GM23338 (cell line): ENCODE measurements around the gene HRH3. TPM values are rescaled to one million over a fixed set of nuclear protein-coding genes. Genes with fewer than 3 reads are reported as not detected.

ENCODE experiments used
- ATAC-seq: fragments of 200-7000 bp; cut with Tn5 transposase; 3 replicates; pipeline ENCODE4 v1.9.1; 2020
- DNase-seq: peaks from one replicate; pipeline ENCODE4 v3.0.0-alpha.2; 2015; ENCODE audit warnings: low spot score
- H2AFZ ChIP-seq: fragments of 200-600 bp; sonication (generic); 2 replicates; pipeline ENCODE4 v1.8.0; 2016; ENCODE audit warnings: antibody characterized with exemption, mild to moderate bottlenecking, moderate library complexity
- H3F3A ChIP-seq: fragments of 200-600 bp; sonication (generic); replicated peaks from 2 replicates; pipeline ENCODE4 v1.8.0; 2017; ENCODE audit warnings: antibody characterized with exemption, mixed run types, low read depth
- H3K27ac ChIP-seq: fragments of 200-600 bp; sonication (generic); 2 replicates; pipeline ENCODE4 v1.6.1; 2016; ENCODE audit warnings: low read depth
- H3K27me3 ChIP-seq: fragments of 200-600 bp; sonication (generic); 2 replicates; pipeline ENCODE4 v1.8.0; 2016; ENCODE audit warnings: mild to moderate bottlenecking, mixed run types, moderate library complexity; ENCODE audit not compliant: insufficient read depth
- H3K36me3 ChIP-seq: fragments of 200-600 bp; sonication (generic); 2 replicates; pipeline ENCODE4 v1.8.0; 2016; ENCODE audit warnings: mild to moderate bottlenecking; ENCODE audit not compliant: insufficient read depth
- H3K4me1 ChIP-seq: fragments of 200-600 bp; sonication (generic); 2 replicates; pipeline ENCODE4 v1.8.0; 2016; ENCODE audit warnings: mild to moderate bottlenecking, moderate library complexity; ENCODE audit not compliant: insufficient read depth
- H3K4me2 ChIP-seq: fragments of 200-600 bp; sonication (generic); 2 replicates; pipeline ENCODE4 v1.7.1; 2017; ENCODE audit warnings: mixed run types
- H3K4me3 ChIP-seq: fragments of 200-600 bp; sonication (generic); 2 replicates; pipeline ENCODE4 v1.6.1; 2016; ENCODE audit warnings: mixed run types
- H3K79me2 ChIP-seq: fragments of 200-600 bp; sonication (generic); replicated peaks from 2 replicates; pipeline ENCODE4 v1.8.0; 2017; ENCODE audit warnings: mild to moderate bottlenecking; ENCODE audit not compliant: insufficient read depth
- H3K9me2 ChIP-seq: fragments of 200-600 bp; sonication (generic); 2 replicates; pipeline ENCODE4 v1.8.0; 2017; ENCODE audit not compliant: insufficient read depth
- H4K20me1 ChIP-seq: fragments of 200-600 bp; sonication (generic); replicated peaks from 2 replicates; pipeline ENCODE4 v1.8.0; 2017; ENCODE audit warnings: mild to moderate bottlenecking; ENCODE audit not compliant: insufficient read depth
- H3K27ac Mint-ChIP-seq: 2 replicates; pipeline ENCODE4 v1.8.0; 2020; ENCODE audit warnings: inconsistent platforms, mild to moderate bottlenecking, moderate library complexity, mixed read lengths
- H3K27me3 Mint-ChIP-seq: 3 replicates; pipeline ENCODE4 v1.8.0; 2022; ENCODE audit warnings: low read depth, mild to moderate bottlenecking, moderate library complexity, mixed read lengths, inconsistent platforms; ENCODE audit not compliant: insufficient read depth, poor library complexity
- H3K36me3 Mint-ChIP-seq: 3 replicates; pipeline ENCODE4 v1.8.0; 2021; ENCODE audit warnings: low read depth, mild to moderate bottlenecking, inconsistent platforms, moderate library complexity, mixed read lengths
- H3K4me1 Mint-ChIP-seq: 3 replicates; pipeline ENCODE4 v1.8.0; 2020; ENCODE audit warnings: mild to moderate bottlenecking, inconsistent platforms, mixed read lengths
- H3K4me3 Mint-ChIP-seq: 3 replicates; pipeline ENCODE4 v1.8.0; 2021; ENCODE audit warnings: moderate library complexity, mild to moderate bottlenecking, inconsistent platforms, mixed read lengths
- H3K9me3 Mint-ChIP-seq: 3 replicates; pipeline ENCODE4 v1.8.0; 2020; ENCODE audit warnings: moderate library complexity, mild to moderate bottlenecking, inconsistent platforms, mixed read lengths
- CREB1 ChIP-seq: fragments of 250-450 bp; sonication (Bioruptor Pico); IDR thresholded peaks from 2 replicates; pipeline ENCODE4 v1.5.0; 2020; ENCODE audit warnings: low read depth, mild to moderate bottlenecking, moderate library complexity
- EZH2 ChIP-seq: fragments of 200-600 bp; sonication (generic); IDR thresholded peaks from one replicate; pipeline ENCODE4 v1.8.0; 2017; ENCODE audit warnings: antibody characterized with exemption, mild to moderate bottlenecking, low read depth; ENCODE audit not compliant: unreplicated experiment
- EZH2phosphoT487 ChIP-seq: fragments of 200-600 bp; sonication (generic); IDR thresholded peaks from one replicate; pipeline ENCODE4 v1.8.1; 2018; ENCODE audit warnings: antibody characterized with exemption; ENCODE audit not compliant: unreplicated experiment
- JUNB ChIP-seq: IDR thresholded peaks from one replicate; pipeline ENCODE4 v1.6.1; 2016; ENCODE audit warnings: antibody characterized with exemption; ENCODE audit not compliant: unreplicated experiment
- NANOG ChIP-seq: IDR thresholded peaks from 2 replicates; pipeline ENCODE4 v1.6.1; 2016; ENCODE audit warnings: antibody characterized with exemption, borderline replicate concordance
- POLR2AphosphoS5 ChIP-seq: IDR thresholded peaks from 2 replicates; pipeline ENCODE4 v1.6.1; 2016; ENCODE audit warnings: antibody characterized with exemption, low read depth
- STAT1 ChIP-seq: IDR thresholded peaks from one replicate; pipeline ENCODE4 v1.6.1; 2016; ENCODE audit warnings: antibody characterized with exemption; ENCODE audit not compliant: unreplicated experiment
- ZNF114 ChIP-seq: fragments of 250-450 bp; sonication (Bioruptor Pico); IDR thresholded peaks from 2 replicates; pipeline ENCODE4 v1.5.0; 2020; ENCODE audit warnings: mild to moderate bottlenecking, moderate library complexity
- ZNF331 ChIP-seq: fragments of 250-450 bp; sonication (Bioruptor Pico); IDR thresholded peaks from 2 replicates; pipeline ENCODE4 v1.5.0; 2020; ENCODE audit warnings: low read depth, mild to moderate bottlenecking, moderate library complexity
- polyA plus RNA-seq: library from polyadenylated mRNA; unstranded; fragments of >200 nt; fragmentation: Nextera tagmentation; extraction: Ambion mirVana; gene quantifications from 2 replicates; pipeline ENCODE4 v1.2.1, GENCODE V29; 2016
- total RNA-seq: library from RNA; depleted of rRNA; stranded (reverse); fragments of >200 nt; shearing (Covaris generic); gene quantifications from 2 replicates; pipeline ENCODE4 v1.2.3, GENCODE V29; 2014
- TF ChIP-seq, protein P1 (sequence below): IDR thresholded peaks from one replicate; pipeline ENCODE4 v1.6.1; 2018; ENCODE audit warnings: antibody characterized with exemption; ENCODE audit not compliant: unreplicated experiment
- TF ChIP-seq, protein P2 (sequence below): IDR thresholded peaks from 2 replicates; pipeline ENCODE4 v1.6.1; 2016; ENCODE audit warnings: antibody characterized with exemption
- TF ChIP-seq, protein P3 (sequence below), 2 experiments: fragments of 200-600 bp in 1 of 2; sonication (generic) in 1 of 2; conservative IDR thresholded peaks; 2 replicates each; pipeline versions ENCODE4 v1.5.1 to v1.6.1; 2016 to 2017; ENCODE audit warnings: antibody characterized with exemption in 2 of 2, low read depth in 2 of 2, mild to moderate bottlenecking in 2 of 2, moderate library complexity in 1 of 2
- TF ChIP-seq, protein P4 (sequence below): fragments of 250-450 bp; sonication (Bioruptor Pico); IDR thresholded peaks from 2 replicates; pipeline ENCODE4 v1.5.0; 2020; ENCODE audit warnings: mild to moderate bottlenecking, moderate library complexity

The HRH3 gene
- total and polyA plus RNA-seq, 2 experiments from 2014 or later: 1.5 to 5.2 TPM

DNA sequence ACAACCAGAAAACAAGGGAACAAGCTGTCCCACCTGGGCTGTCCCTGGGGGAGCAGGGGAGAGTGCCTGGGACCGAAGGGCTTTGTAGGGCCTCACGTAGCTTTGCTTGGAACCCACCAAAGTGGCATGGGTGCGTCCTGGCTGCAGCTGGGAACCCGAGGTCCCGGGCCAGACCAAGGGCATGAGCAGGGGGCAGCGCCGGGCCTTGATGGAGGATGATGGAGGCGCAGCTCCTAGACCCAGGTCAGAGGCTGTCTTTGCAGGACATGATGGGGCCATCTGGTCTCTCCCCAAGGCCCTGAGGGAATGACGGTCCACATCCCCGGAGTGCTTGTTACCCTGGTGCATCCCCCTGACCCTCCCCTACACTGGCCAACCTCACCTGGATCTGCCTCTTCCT is 10.6 kb upstream of the HRH3 start:
- Mint-ChIP-seq H3K36me3 (no peaks in the 10 kb centered on the region), H3K4me3 (no peak overlapping the region), H3K4me1 (peaks cover 5% of the 10 kb centered on the region), H3K9me3 (no peaks in the 10 kb centered on the region), H3K27ac (no peak overlapping the region), H3K27me3 (peaks cover 2% of the 10 kb centered on the region)
- no peak overlapping the region for H3K4me2 ChIP-seq
- no peaks in the 10 kb centered on the region for H3K9me2 ChIP-seq
- H3K4me3 ChIP-seq: no peak overlapping the region
- no peaks in the 10 kb centered on the region for H3K36me3 ChIP-seq
- no peaks in the 10 kb centered on the region for H3K79me2 ChIP-seq
- no peaks in the 10 kb centered on the region for H3F3A ChIP-seq
- no peaks in the 10 kb centered on the region for H4K20me1 ChIP-seq
- no peak for ATAC-seq
- no peaks in the 10 kb centered on the region for H3K4me1 ChIP-seq
- H2AFZ ChIP-seq: no peak overlapping the region
- DNase-seq: no peak
- TF ChIP-seq NANOG: no peak
- TF ChIP-seq, protein P1, sequence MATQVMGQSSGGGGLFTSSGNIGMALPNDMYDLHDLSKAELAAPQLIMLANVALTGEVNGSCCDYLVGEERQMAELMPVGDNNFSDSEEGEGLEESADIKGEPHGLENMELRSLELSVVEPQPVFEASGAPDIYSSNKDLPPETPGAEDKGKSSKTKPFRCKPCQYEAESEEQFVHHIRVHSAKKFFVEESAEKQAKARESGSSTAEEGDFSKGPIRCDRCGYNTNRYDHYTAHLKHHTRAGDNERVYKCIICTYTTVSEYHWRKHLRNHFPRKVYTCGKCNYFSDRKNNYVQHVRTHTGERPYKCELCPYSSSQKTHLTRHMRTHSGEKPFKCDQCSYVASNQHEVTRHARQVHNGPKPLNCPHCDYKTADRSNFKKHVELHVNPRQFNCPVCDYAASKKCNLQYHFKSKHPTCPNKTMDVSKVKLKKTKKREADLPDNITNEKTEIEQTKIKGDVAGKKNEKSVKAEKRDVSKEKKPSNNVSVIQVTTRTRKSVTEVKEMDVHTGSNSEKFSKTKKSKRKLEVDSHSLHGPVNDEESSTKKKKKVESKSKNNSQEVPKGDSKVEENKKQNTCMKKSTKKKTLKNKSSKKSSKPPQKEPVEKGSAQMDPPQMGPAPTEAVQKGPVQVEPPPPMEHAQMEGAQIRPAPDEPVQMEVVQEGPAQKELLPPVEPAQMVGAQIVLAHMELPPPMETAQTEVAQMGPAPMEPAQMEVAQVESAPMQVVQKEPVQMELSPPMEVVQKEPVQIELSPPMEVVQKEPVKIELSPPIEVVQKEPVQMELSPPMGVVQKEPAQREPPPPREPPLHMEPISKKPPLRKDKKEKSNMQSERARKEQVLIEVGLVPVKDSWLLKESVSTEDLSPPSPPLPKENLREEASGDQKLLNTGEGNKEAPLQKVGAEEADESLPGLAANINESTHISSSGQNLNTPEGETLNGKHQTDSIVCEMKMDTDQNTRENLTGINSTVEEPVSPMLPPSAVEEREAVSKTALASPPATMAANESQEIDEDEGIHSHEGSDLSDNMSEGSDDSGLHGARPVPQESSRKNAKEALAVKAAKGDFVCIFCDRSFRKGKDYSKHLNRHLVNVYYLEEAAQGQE: no peak
- no peak for TF ChIP-seq CREB1 (CRISPR knock-in tag)
- TF ChIP-seq STAT1: no peak
- TF ChIP-seq EZH2: no peak
- TF ChIP-seq, protein P2, sequence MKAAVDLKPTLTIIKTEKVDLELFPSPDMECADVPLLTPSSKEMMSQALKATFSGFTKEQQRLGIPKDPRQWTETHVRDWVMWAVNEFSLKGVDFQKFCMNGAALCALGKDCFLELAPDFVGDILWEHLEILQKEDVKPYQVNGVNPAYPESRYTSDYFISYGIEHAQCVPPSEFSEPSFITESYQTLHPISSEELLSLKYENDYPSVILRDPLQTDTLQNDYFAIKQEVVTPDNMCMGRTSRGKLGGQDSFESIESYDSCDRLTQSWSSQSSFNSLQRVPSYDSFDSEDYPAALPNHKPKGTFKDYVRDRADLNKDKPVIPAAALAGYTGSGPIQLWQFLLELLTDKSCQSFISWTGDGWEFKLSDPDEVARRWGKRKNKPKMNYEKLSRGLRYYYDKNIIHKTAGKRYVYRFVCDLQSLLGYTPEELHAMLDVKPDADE: no peak
- TF ChIP-seq, protein P3, sequence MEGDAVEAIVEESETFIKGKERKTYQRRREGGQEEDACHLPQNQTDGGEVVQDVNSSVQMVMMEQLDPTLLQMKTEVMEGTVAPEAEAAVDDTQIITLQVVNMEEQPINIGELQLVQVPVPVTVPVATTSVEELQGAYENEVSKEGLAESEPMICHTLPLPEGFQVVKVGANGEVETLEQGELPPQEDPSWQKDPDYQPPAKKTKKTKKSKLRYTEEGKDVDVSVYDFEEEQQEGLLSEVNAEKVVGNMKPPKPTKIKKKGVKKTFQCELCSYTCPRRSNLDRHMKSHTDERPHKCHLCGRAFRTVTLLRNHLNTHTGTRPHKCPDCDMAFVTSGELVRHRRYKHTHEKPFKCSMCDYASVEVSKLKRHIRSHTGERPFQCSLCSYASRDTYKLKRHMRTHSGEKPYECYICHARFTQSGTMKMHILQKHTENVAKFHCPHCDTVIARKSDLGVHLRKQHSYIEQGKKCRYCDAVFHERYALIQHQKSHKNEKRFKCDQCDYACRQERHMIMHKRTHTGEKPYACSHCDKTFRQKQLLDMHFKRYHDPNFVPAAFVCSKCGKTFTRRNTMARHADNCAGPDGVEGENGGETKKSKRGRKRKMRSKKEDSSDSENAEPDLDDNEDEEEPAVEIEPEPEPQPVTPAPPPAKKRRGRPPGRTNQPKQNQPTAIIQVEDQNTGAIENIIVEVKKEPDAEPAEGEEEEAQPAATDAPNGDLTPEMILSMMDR (conservative IDR thresholded peaks at IDR 0.05; ENCODE audit: low read depth in 2 of 2): no peak
- TF ChIP-seq EZH2phosphoT487: no peak
- TF ChIP-seq, protein P4, sequence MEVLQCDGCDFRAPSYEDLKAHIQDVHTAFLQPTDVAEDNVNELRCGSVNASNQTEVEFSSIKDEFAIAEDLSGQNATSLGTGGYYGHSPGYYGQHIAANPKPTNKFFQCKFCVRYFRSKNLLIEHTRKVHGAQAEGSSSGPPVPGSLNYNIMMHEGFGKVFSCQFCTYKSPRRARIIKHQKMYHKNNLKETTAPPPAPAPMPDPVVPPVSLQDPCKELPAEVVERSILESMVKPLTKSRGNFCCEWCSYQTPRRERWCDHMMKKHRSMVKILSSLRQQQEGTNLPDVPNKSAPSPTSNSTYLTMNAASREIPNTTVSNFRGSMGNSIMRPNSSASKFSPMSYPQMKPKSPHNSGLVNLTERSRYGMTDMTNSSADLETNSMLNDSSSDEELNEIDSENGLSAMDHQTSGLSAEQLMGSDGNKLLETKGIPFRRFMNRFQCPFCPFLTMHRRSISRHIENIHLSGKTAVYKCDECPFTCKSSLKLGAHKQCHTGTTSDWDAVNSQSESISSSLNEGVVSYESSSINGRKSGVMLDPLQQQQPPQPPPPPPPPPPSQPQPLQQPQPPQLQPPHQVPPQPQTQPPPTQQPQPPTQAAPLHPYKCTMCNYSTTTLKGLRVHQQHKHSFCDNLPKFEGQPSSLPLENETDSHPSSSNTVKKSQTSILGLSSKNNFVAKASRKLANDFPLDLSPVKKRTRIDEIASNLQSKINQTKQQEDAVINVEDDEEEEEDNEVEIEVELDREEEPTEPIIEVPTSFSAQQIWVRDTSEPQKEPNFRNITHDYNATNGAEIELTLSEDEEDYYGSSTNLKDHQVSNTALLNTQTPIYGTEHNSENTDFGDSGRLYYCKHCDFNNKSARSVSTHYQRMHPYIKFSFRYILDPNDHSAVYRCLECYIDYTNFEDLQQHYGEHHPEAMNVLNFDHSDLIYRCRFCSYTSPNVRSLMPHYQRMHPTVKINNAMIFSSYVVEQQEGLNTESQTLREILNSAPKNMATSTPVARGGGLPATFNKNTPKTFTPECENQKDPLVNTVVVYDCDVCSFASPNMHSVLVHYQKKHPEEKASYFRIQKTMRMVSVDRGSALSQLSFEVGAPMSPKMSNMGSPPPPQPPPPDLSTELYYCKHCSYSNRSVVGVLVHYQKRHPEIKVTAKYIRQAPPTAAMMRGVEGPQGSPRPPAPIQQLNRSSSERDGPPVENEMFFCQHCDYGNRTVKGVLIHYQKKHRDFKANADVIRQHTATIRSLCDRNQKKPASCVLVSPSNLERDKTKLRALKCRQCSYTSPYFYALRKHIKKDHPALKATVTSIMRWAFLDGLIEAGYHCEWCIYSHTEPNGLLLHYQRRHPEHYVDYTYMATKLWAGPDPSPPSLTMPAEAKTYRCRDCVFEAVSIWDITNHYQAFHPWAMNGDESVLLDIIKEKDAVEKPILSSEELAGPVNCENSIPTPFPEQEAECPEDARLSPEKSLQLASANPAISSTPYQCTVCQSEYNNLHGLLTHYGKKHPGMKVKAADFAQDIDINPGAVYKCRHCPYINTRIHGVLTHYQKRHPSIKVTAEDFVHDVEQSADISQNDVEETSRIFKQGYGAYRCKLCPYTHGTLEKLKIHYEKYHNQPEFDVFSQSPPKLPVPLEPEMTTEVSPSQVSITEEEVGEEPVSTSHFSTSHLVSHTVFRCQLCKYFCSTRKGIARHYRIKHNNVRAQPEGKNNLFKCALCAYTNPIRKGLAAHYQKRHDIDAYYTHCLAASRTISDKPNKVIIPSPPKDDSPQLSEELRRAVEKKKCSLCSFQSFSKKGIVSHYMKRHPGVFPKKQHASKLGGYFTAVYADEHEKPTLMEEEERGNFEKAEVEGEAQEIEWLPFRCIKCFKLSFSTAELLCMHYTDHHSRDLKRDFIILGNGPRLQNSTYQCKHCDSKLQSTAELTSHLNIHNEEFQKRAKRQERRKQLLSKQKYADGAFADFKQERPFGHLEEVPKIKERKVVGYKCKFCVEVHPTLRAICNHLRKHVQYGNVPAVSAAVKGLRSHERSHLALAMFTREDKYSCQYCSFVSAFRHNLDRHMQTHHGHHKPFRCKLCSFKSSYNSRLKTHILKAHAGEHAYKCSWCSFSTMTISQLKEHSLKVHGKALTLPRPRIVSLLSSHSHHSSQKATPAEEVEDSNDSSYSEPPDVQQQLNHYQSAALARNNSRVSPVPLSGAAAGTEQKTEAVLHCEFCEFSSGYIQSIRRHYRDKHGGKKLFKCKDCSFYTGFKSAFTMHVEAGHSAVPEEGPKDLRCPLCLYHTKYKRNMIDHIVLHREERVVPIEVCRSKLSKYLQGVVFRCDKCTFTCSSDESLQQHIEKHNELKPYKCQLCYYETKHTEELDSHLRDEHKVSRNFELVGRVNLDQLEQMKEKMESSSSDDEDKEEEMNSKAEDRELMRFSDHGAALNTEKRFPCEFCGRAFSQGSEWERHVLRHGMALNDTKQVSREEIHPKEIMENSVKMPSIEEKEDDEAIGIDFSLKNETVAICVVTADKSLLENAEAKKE: no peak
- no peak for TF ChIP-seq ZNF114
- no peak for TF ChIP-seq POLR2AphosphoS5
- no peak for TF ChIP-seq JUNB
- no peak for TF ChIP-seq ZNF331 (CRISPR knock-in tag)
- H3K27ac ChIP-seq: no peak overlapping the region
- no peaks in the 10 kb centered on the region for H3K27me3 ChIP-seq
